PC-3 (cell line): Measurements from ENCODE around the gene NFATC2.

Source experiments
- CTCF ChIP-seq: fragments of 300-600 bp; sonication (generic); conservative IDR thresholded peaks from 2 replicates; pipeline ENCODE4 v1.5.1; 2017; ENCODE audit warnings: antibody characterized with exemption, low read depth, mild to moderate bottlenecking, low read length
- EZH2 ChIP-seq: fragments of 300-600 bp; sonication (generic); IDR thresholded peaks from one replicate; pipeline ENCODE4 v1.6.1; 2017; ENCODE audit warnings: antibody characterized with exemption, mild to moderate bottlenecking, low read length; ENCODE audit not compliant: unreplicated experiment

DNA sequence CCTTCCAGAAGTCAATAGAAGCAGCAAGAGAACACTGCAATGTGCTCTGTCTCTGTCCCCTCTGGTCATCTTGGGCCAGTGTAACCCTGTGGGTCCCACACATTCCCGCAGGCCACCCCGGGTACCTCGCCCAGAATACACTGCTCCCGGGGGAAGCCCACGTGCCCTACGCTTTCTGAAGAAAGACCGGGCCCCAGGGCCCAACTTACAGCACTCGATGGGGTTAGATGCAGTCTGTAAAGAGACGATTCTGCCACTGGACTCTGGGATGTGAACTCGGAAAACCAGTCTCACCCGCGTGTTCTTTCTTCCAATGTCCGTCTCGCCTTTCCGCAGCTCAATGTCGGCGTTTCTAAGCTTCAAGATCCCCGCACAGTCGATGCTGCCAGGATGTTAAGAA, 68.7 kb downstream of the NFATC2 start:
- no peak for TF ChIP-seq CTCF
- TF ChIP-seq EZH2, result no peak
